ENCODE data around the gene ESPL1. TPM values are rescaled to one million over a fixed set of nuclear protein-coding genes. Genes with fewer than 3 reads are reported as not detected.

Gene ESPL1
- total RNA-seq, 2 experiments from 2014 or later, result 78.2 to 121 TPM

DNA sequence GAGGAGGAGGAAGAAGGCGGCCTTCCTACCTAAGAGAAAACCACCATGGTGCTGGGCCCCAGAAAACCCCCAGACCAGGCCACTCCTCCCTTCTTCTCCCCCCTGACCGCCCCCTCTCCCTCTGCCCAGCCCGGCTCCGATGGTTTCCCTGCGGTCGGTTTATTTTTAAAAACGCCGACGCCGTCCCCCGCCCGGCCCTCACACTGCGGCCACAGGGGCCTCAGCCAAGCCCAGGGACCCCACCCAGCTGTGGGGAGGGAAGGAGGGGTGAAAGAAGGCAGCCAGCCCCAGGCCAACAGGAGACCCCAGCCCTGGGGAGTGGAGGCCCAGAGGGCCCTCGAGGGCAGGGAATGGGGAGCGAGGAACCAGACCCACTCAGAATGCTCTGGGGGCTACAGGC, 64.6 kb downstream of the ESPL1 start:
- Histone ChIP-seq H3K9me2 (ENCODE audit: insufficient read depth, low read length) (no peaks in the 10 kb centered on the region), H3K27ac (ENCODE audit: low read depth, low read length, poor library complexity, severe bottlenecking) (no peak overlapping the region), H3K36me3 (ENCODE audit: insufficient read depth, low read length) (no peaks in the 10 kb centered on the region), H3K79me2 (ENCODE audit: insufficient read depth, low read depth, low read length) (no peaks in the 10 kb centered on the region), H3K9me3 (ENCODE audit: low read length) (no peaks in the 10 kb centered on the region), H3K4me2 (ENCODE audit: low read length) (no peak overlapping the region), H3K4me3 (ENCODE audit: low read depth, low read length, poor library complexity, severe bottlenecking) (no peak overlapping the region), H4K20me1 (ENCODE audit: insufficient read depth, low read length) (no peaks in the 10 kb centered on the region), H3K4me1 (ENCODE audit: insufficient read depth, low read length, poor library complexity, severe bottlenecking) (no peaks in the 10 kb centered on the region), H2AFZ (ENCODE audit: low read length) (no peak overlapping the region)
- TF ChIP-seq, protein P1, sequence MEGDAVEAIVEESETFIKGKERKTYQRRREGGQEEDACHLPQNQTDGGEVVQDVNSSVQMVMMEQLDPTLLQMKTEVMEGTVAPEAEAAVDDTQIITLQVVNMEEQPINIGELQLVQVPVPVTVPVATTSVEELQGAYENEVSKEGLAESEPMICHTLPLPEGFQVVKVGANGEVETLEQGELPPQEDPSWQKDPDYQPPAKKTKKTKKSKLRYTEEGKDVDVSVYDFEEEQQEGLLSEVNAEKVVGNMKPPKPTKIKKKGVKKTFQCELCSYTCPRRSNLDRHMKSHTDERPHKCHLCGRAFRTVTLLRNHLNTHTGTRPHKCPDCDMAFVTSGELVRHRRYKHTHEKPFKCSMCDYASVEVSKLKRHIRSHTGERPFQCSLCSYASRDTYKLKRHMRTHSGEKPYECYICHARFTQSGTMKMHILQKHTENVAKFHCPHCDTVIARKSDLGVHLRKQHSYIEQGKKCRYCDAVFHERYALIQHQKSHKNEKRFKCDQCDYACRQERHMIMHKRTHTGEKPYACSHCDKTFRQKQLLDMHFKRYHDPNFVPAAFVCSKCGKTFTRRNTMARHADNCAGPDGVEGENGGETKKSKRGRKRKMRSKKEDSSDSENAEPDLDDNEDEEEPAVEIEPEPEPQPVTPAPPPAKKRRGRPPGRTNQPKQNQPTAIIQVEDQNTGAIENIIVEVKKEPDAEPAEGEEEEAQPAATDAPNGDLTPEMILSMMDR (conservative IDR thresholded peaks at IDR 0.05; ENCODE audit: low read length), result no peak
- TF ChIP-seq EZH2phosphoT487 (IDR thresholded peaks at IDR 0.05; ENCODE audit: borderline replicate concordance, low read depth, low read length), result no peak
- POLR2A ChIA-PET, result no interaction called here
- no peak for DNase-seq (ENCODE audit: low spot score)
- CTCF ChIA-PET (ENCODE audit: unreplicated experiment), result interaction anchor here (1.3 to 1.6 kb wide), 3 partner anchors 12 to 19 kb away, joined by 3 to 6 read pairs (median 4); no protein-coding TSS in a partner anchor
- intact Hi-C loops (cut with micrococcal nuclease; ENCODE audit: unreplicated experiment), result no loop called here
- BruUV-seq (replicated peaks), result no TSS peak

DNA sequence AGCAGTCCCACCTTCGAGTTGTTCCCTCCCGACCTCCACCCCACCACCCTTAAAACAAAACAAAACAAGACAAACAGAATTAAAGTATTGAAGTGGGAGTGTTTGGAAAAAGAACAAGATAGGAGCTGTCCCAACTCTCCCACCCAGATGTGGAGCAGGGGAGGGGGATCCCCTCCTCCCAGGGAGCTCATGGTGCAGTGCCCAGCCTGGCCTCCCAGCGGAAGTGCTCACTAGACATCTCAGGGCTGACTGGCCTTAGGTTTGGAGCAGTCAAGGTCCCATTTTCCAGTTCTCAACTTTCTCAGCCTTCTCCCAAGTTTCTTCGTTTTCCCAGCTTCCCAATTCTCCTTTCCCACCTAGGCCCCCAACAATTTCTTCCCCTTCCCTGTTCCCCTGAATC, 65.2 kb downstream of the ESPL1 start:
- H3K9me3 ChIP-seq (ENCODE audit: low read length), result no peaks in the 10 kb centered on the region
- no peak for DNase-seq (ENCODE audit: low spot score)
- POLR2A ChIA-PET, result interaction anchor here (0.6 kb wide), 1 partner anchor 52 kb away, joined by 3 read pairs; no protein-coding TSS in a partner anchor
- CTCF ChIA-PET (ENCODE audit: unreplicated experiment), result no interaction called here
- no peaks in the 10 kb centered on the region for H3K4me1 ChIP-seq (ENCODE audit: insufficient read depth, low read length, poor library complexity, severe bottlenecking)
- no peak overlapping the region for H3K27ac ChIP-seq (ENCODE audit: low read depth, low read length, poor library complexity, severe bottlenecking)
- no peak overlapping the region for H2AFZ ChIP-seq (ENCODE audit: low read length)
- H3K9me2 ChIP-seq (ENCODE audit: insufficient read depth, low read length), result no peaks in the 10 kb centered on the region
- no peak overlapping the region for H3K4me3 ChIP-seq (ENCODE audit: low read depth, low read length, poor library complexity, severe bottlenecking)
- BruUV-seq (replicated peaks), result no TSS peak
- no peaks in the 10 kb centered on the region for H3K36me3 ChIP-seq (ENCODE audit: insufficient read depth, low read length)
- no peaks in the 10 kb centered on the region for H3K79me2 ChIP-seq (ENCODE audit: insufficient read depth, low read depth, low read length)
- no peak overlapping the region for H3K4me2 ChIP-seq (ENCODE audit: low read length)
- intact Hi-C loops (cut with micrococcal nuclease; ENCODE audit: unreplicated experiment), result no loop called here
- no peaks in the 10 kb centered on the region for H4K20me1 ChIP-seq (ENCODE audit: insufficient read depth, low read length)
- TF ChIP-seq, protein P1 (conservative IDR thresholded peaks at IDR 0.05; ENCODE audit: low read length), result no peak
- no peak for TF ChIP-seq EZH2phosphoT487 (IDR thresholded peaks at IDR 0.05; ENCODE audit: borderline replicate concordance, low read depth, low read length)

DNA sequence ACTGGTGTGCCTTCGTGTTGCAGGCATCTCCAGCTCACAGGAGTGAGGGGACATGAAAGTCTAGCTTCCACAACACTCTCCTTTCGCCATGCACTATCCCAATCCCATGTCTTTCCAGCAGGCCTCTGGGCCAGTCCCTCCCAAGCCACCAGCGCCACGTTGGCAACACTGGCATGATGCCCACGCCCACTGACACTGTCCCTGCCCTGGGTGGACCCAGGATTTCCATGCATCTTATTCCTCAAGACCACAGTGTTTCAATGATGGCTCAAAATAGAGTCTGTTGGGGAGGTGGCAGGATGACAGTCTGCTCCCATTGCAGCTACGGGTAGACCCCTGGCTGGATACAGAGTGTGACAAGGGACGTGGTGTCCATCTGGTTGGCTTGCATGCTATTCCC, 65.7 kb downstream of the ESPL1 start:
- no peak overlapping the region for H3K27ac ChIP-seq (ENCODE audit: low read depth, low read length, poor library complexity, severe bottlenecking)

More for the DNA sequence above, 65.7 kb downstream of the ESPL1 start:
- no TSS peak for BruUV-seq (replicated peaks)
- Histone ChIP-seq H3K4me1 (ENCODE audit: insufficient read depth, low read length, poor library complexity, severe bottlenecking) (no peaks in the 10 kb centered on the region), H3K9me2 (ENCODE audit: insufficient read depth, low read length) (no peaks in the 10 kb centered on the region), H3K9me3 (ENCODE audit: low read length) (no peaks in the 10 kb centered on the region), H3K4me3 (ENCODE audit: low read depth, low read length, poor library complexity, severe bottlenecking) (no peak overlapping the region), H3K4me2 (ENCODE audit: low read length) (no peak overlapping the region), H3K36me3 (ENCODE audit: insufficient read depth, low read length) (no peaks in the 10 kb centered on the region), H3K79me2 (ENCODE audit: insufficient read depth, low read depth, low read length) (no peaks in the 10 kb centered on the region), H2AFZ (ENCODE audit: low read length) (no peak overlapping the region), H4K20me1 (ENCODE audit: insufficient read depth, low read length) (no peaks in the 10 kb centered on the region)
- TF ChIP-seq, protein P1 (conservative IDR thresholded peaks at IDR 0.05; ENCODE audit: low read length), result no peak
- no peak for TF ChIP-seq EZH2phosphoT487 (IDR thresholded peaks at IDR 0.05; ENCODE audit: borderline replicate concordance, low read depth, low read length)
- intact Hi-C loops (cut with micrococcal nuclease; ENCODE audit: unreplicated experiment), result no loop called here
- no peak for DNase-seq (ENCODE audit: low spot score)
- ChIA-PET CTCF (ENCODE audit: unreplicated experiment) (no interaction called here), POLR2A (interaction anchor here (0.6 kb wide), 1 partner anchor 52 kb away, joined by 3 read pairs; no protein-coding TSS in a partner anchor)

Data from OCI-LY7 (cell line).